ENCODE data around the gene PINLYP. TPM values are rescaled to one million over a fixed set of nuclear protein-coding genes. Genes with fewer than 3 reads are reported as not detected.

The PINLYP gene
- total RNA-seq, 1 experiment from 2014 or later: 11.9 TPM

DNA sequence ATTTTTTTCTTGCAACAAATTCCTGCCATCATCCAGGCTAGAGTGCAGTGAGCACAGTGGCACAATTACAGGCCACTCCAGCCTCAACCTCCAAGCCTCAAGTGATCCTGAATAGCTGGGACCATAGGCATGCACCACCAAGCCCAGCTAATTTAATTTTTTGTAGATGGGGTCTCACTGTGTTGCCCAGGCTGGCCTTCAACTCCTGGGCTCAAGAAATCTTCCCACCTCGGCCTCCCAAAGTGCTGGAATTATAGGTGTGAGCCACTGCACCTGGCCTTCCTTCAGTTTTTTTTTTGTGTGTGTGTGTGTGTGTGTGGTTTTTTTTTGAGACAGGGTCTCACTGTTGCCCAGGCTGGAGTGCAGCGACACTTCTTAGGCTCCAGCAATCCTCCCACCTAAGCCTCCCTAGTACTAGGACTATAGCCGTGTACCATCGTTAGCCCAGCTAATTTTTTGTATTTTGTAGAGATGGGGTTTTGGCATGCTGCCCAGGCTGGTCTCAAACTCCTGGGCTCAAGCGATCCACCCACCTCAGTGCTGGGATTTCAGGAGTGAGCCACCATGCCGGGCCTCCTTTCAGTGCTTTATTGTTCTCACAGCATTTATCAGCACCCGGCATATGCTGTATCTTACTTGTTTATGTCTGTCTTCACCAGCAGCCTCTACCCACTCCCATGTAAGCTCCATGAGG lies 30.4 kb downstream of the PINLYP start:
- no peak overlapping the region for H2BK20ac ChIP-seq (ENCODE audit: low read depth, low read length, poor library complexity, severe bottlenecking)
- Mint-ChIP-seq H3K36me3 (ENCODE audit: insufficient read depth in 1 of 3, low read depth in 3 of 3) (peaks cover 8 to 23% (median 19%) of the 10 kb centered on the region in 3 experiments; a peak in 6 of 7 replicates), H3K9me3 (no peaks in the 10 kb centered on the region), H3K27ac (no peak overlapping the region), H3K27me3 (ENCODE audit: low read depth) (no peaks in the 10 kb centered on the region), H3K4me1 (peaks cover 6% of the 10 kb centered on the region in 2 experiments), H3K4me3 (no peak overlapping the region)
- H3K9me3 ChIP-seq (ENCODE audit: control insufficient read depth, low read depth, low read length): no peaks in the 10 kb centered on the region
- H3T11ph ChIP-seq (ENCODE audit: low read length): no peak overlapping the region
- H3K23ac ChIP-seq (ENCODE audit: insufficient read length, low read depth, low read length): no peak overlapping the region
- no peak overlapping the region for H4K5ac ChIP-seq (ENCODE audit: insufficient read length, low read depth, low read length)
- no peak overlapping the region for H2BK120ac ChIP-seq (ENCODE audit: low read depth, low read length, poor library complexity, severe bottlenecking)
- H3K18ac ChIP-seq (ENCODE audit: insufficient read length, low read depth, low read length): no peak overlapping the region
- no peak for DNase-seq
- no peak overlapping the region for H3K4me2 ChIP-seq (ENCODE audit: insufficient read depth, insufficient read length, low read length)
- TF ChIP-seq CTCF (conservative IDR thresholded peaks at IDR 0.05): no peak
- no peak overlapping the region for H2AFZ ChIP-seq (ENCODE audit: low read length)
- no peaks in the 10 kb centered on the region for H3K27me3 ChIP-seq (ENCODE audit: insufficient read depth, low read length)
- no peak overlapping the region for H3K9ac ChIP-seq (ENCODE audit: extremely low read depth, insufficient read length, low read length)
- no peak overlapping the region for H2BK12ac ChIP-seq (ENCODE audit: insufficient read length, low read depth, low read length)
- no peak overlapping the region for H2BK5ac ChIP-seq (ENCODE audit: insufficient read length, low read length)
- WGBS (ENCODE audit: extremely low coverage, insufficient read length, low lambda C conversion rate): no CpG with 5 or more reads among the region's 7 CpGs
- no peak overlapping the region for H3K14ac ChIP-seq (ENCODE audit: insufficient read depth, low read length)
- no peak overlapping the region for H3K4ac ChIP-seq (ENCODE audit: low read depth, low read length)
- no peaks in the 10 kb centered on the region for H4K20me1 ChIP-seq (ENCODE audit: control insufficient read depth, insufficient read depth, insufficient read length)
- H3K27ac ChIP-seq (ENCODE audit: insufficient read length, low read depth, low read length): no peak overlapping the region
- H4K91ac ChIP-seq (ENCODE audit: insufficient read length, low read depth, low read length): no peak overlapping the region
- H3K23me2 ChIP-seq (ENCODE audit: insufficient read length, low read depth, low read length, poor library complexity, severe bottlenecking): no peaks in the 10 kb centered on the region
- H3K4me1 ChIP-seq (ENCODE audit: insufficient read depth, low read length): no peaks in the 10 kb centered on the region
- no peak overlapping the region for H2AK5ac ChIP-seq (ENCODE audit: insufficient read length, low read length)
- no peak overlapping the region for H3K56ac ChIP-seq (ENCODE audit: insufficient read length, low read depth, low read length)
- no peaks in the 10 kb centered on the region for H3K79me2 ChIP-seq (ENCODE audit: insufficient read depth, low read length)
- no peak overlapping the region for H2BK15ac ChIP-seq (ENCODE audit: low read depth, low read length)
- no peak overlapping the region for H4K8ac ChIP-seq (replicated peaks; ENCODE audit: insufficient read length, low read depth, low read length)
- no peaks in the 10 kb centered on the region for H3K79me1 ChIP-seq (ENCODE audit: insufficient read depth, low read depth, low read length, poor library complexity, severe bottlenecking)

Data from H9 (cell line).